ENCODE measurements around the gene DDX20.

Gene DDX20

GRCh38 chr1:111720977-111721786 lies 34.5 kb upstream of the DDX20 start:
- Histone ChIP-seq H3K27me3 (replicated peaks; ENCODE audit: control insufficient read depth, insufficient read depth, low read length, poor library complexity, severe bottlenecking) (no peaks in the 10 kb centered on the region), H3K9me3 (ENCODE audit: control insufficient read depth, low read length) (no peaks in the 10 kb centered on the region), H3K4me1 (ENCODE audit: control insufficient read depth, insufficient read depth, low read length, poor library complexity, severe bottlenecking) (peaks cover 12% of the 10 kb centered on the region), H3K4me3 (ENCODE audit: insufficient read depth, low read depth, low read length, poor library complexity, severe bottlenecking) (no peak overlapping the region), H3K36me3 (ENCODE audit: control insufficient read depth, insufficient read depth, low read length) (peaks cover 5% of the 10 kb centered on the region), H3K27ac (ENCODE audit: insufficient read depth, low read length, poor library complexity, severe bottlenecking) (no peak overlapping the region)
- DNase-seq = no peak

DNA sequence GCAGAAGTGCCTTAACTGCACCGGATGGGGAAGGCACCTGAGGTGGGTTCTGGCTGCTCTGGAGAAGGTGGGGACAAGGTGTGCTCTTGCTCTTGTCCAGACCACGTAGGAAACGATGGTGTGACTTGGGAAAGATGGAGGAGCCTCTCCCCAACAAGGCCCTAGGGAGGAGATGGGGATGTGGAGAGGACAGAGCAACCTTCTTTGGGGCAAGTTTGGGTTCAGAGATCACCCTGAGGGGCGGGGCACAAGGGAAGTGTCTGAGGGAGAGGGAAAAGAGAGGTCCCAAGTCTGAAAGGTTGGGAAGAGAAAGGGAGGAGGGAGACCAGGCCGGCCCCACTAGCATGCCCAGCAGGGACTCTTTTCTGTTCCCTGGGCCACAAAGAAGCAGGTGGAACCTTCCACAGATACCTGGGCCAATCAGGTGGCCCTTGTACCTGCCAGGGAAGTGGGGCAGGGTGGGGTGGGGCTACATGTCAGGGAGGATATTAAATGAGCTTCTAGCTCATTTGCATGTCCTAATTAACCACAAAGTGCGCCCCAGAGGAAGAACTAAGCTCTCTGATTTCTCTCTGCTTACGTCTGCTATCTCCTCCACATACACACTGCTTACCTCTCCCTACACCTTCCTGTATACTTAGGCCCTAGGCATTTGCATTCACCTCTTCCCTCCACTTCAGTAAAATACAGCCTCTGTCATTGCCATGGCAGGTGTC lies 32.5 kb upstream of the DDX20 start:
- Histone ChIP-seq H3K27ac (ENCODE audit: insufficient read depth, low read length, poor library complexity, severe bottlenecking) (peak overlapping the region; percentile 46), H3K9me3 (ENCODE audit: control insufficient read depth, low read length) (no peaks in the 10 kb centered on the region), H3K4me1 (ENCODE audit: control insufficient read depth, insufficient read depth, low read length, poor library complexity, severe bottlenecking) (peaks cover 12% of the 10 kb centered on the region), H3K36me3 (ENCODE audit: control insufficient read depth, insufficient read depth, low read length) (no peaks in the 10 kb centered on the region), H3K27me3 (replicated peaks; ENCODE audit: control insufficient read depth, insufficient read depth, low read length, poor library complexity, severe bottlenecking) (no peaks in the 10 kb centered on the region), H3K4me3 (ENCODE audit: insufficient read depth, low read depth, low read length, poor library complexity, severe bottlenecking) (no peak overlapping the region)
- peak in 2 of 3 donors; percentile 29 to 38 for DNase-seq

- Histone ChIP-seq H3K9me3 (ENCODE audit: control insufficient read depth, low read length) (no peaks in the 10 kb centered on the region), H3K4me1 (ENCODE audit: control insufficient read depth, insufficient read depth, low read length, poor library complexity, severe bottlenecking) (peaks cover 12% of the 10 kb centered on the region), H3K36me3 (ENCODE audit: control insufficient read depth, insufficient read depth, low read length) (no peaks in the 10 kb centered on the region), H3K27me3 (replicated peaks; ENCODE audit: control insufficient read depth, insufficient read depth, low read length, poor library complexity, severe bottlenecking) (no peaks in the 10 kb centered on the region), H3K4me3 (ENCODE audit: insufficient read depth, low read depth, low read length, poor library complexity, severe bottlenecking) (no peak overlapping the region), H3K27ac (ENCODE audit: insufficient read depth, low read length, poor library complexity, severe bottlenecking) (peak overlapping the region; percentile 46)
- DNase-seq = no peak
Measured at GRCh38 chr1:111723871-111724270, 31.8 kb upstream of the DDX20 start.

GRCh38 chr1:111725192-111725591 lies 30.5 kb upstream of the DDX20 start:
- Histone ChIP-seq H3K36me3 (ENCODE audit: control insufficient read depth, insufficient read depth, low read length) (no peaks in the 10 kb centered on the region), H3K4me1 (ENCODE audit: control insufficient read depth, insufficient read depth, low read length, poor library complexity, severe bottlenecking) (peaks cover 12% of the 10 kb centered on the region), H3K9me3 (ENCODE audit: control insufficient read depth, low read length) (no peaks in the 10 kb centered on the region), H3K27me3 (replicated peaks; ENCODE audit: control insufficient read depth, insufficient read depth, low read length, poor library complexity, severe bottlenecking) (no peaks in the 10 kb centered on the region), H3K4me3 (ENCODE audit: insufficient read depth, low read depth, low read length, poor library complexity, severe bottlenecking) (no peak overlapping the region), H3K27ac (ENCODE audit: insufficient read depth, low read length, poor library complexity, severe bottlenecking) (no peak overlapping the region)
- DNase-seq = no peak

- H3K27me3 ChIP-seq (replicated peaks; ENCODE audit: control insufficient read depth, insufficient read depth, low read length, poor library complexity, severe bottlenecking) = no peaks in the 10 kb centered on the region
- H3K4me3 ChIP-seq (ENCODE audit: insufficient read depth, low read depth, low read length, poor library complexity, severe bottlenecking) = no peak overlapping the region
- no peak for DNase-seq
- no peak overlapping the region for H3K27ac ChIP-seq (ENCODE audit: insufficient read depth, low read length, poor library complexity, severe bottlenecking)
- H3K36me3 ChIP-seq (ENCODE audit: control insufficient read depth, insufficient read depth, low read length) = no peaks in the 10 kb centered on the region
- H3K4me1 ChIP-seq (ENCODE audit: control insufficient read depth, insufficient read depth, low read length, poor library complexity, severe bottlenecking) = peaks cover 12% of the 10 kb centered on the region
- no peaks in the 10 kb centered on the region for H3K9me3 ChIP-seq (ENCODE audit: control insufficient read depth, low read length)
Measured at GRCh38 chr1:111727056-111727455, 28.6 kb upstream of the DDX20 start.

- Histone ChIP-seq H3K27ac (ENCODE audit: insufficient read depth, low read length, poor library complexity, severe bottlenecking) (no peak overlapping the region), H3K9me3 (ENCODE audit: control insufficient read depth, low read length) (no peaks in the 10 kb centered on the region), H3K27me3 (replicated peaks; ENCODE audit: control insufficient read depth, insufficient read depth, low read length, poor library complexity, severe bottlenecking) (no peaks in the 10 kb centered on the region), H3K4me3 (ENCODE audit: insufficient read depth, low read depth, low read length, poor library complexity, severe bottlenecking) (no peak overlapping the region), H3K36me3 (ENCODE audit: control insufficient read depth, insufficient read depth, low read length) (no peaks in the 10 kb centered on the region), H3K4me1 (ENCODE audit: control insufficient read depth, insufficient read depth, low read length, poor library complexity, severe bottlenecking) (no peaks in the 10 kb centered on the region)
- DNase-seq = no peak
Measured at GRCh38 chr1:111729271-111729921, 26.3 kb upstream of the DDX20 start.

- H3K27me3 ChIP-seq (replicated peaks; ENCODE audit: control insufficient read depth, insufficient read depth, low read length, poor library complexity, severe bottlenecking) = no peaks in the 10 kb centered on the region
- H3K4me1 ChIP-seq (ENCODE audit: control insufficient read depth, insufficient read depth, low read length, poor library complexity, severe bottlenecking) = no peaks in the 10 kb centered on the region
- no peak overlapping the region for H3K27ac ChIP-seq (ENCODE audit: insufficient read depth, low read length, poor library complexity, severe bottlenecking)
- no peak overlapping the region for H3K4me3 ChIP-seq (ENCODE audit: insufficient read depth, low read depth, low read length, poor library complexity, severe bottlenecking)
- no peaks in the 10 kb centered on the region for H3K36me3 ChIP-seq (ENCODE audit: control insufficient read depth, insufficient read depth, low read length)
- no peak for DNase-seq
- H3K9me3 ChIP-seq (ENCODE audit: control insufficient read depth, low read length) = no peaks in the 10 kb centered on the region
Measured at GRCh38 chr1:111729946-111730681, 25.6 kb upstream of the DDX20 start.

- DNase-seq = no peak
- H3K36me3 ChIP-seq (ENCODE audit: control insufficient read depth, insufficient read depth, low read length) = no peaks in the 10 kb centered on the region
- H3K27ac ChIP-seq (ENCODE audit: insufficient read depth, low read length, poor library complexity, severe bottlenecking) = no peak overlapping the region
- no peak overlapping the region for H3K4me3 ChIP-seq (ENCODE audit: insufficient read depth, low read depth, low read length, poor library complexity, severe bottlenecking)
- H3K4me1 ChIP-seq (ENCODE audit: control insufficient read depth, insufficient read depth, low read length, poor library complexity, severe bottlenecking) = no peaks in the 10 kb centered on the region
- no peaks in the 10 kb centered on the region for H3K27me3 ChIP-seq (replicated peaks; ENCODE audit: control insufficient read depth, insufficient read depth, low read length, poor library complexity, severe bottlenecking)
- H3K9me3 ChIP-seq (ENCODE audit: control insufficient read depth, low read length) = no peaks in the 10 kb centered on the region
Measured at GRCh38 chr1:111730706-111731105, 25.0 kb upstream of the DDX20 start.

DNA sequence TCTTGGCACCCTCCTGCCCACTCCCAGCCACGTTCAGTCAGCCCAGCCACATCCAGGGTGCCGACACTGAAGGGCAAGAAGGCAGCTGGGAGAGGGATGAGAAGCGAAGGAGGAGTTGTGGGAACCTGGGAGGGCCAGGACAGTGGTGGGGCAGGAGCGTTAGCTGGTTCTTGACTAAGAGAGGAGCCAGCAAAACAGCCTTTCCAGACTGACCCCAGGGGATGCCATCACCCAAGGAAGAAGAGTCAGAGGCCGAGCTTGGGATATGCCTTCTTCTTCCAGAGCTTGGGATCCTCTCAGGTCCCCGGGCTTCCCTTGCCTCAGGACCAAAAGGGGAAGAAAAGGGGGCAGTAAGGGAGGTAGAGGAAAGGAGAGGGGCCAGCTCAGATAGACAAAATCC lies 23.7 kb upstream of the DDX20 start:
- no peak overlapping the region for H3K4me3 ChIP-seq (ENCODE audit: insufficient read depth, low read depth, low read length, poor library complexity, severe bottlenecking)
- H3K27me3 ChIP-seq (replicated peaks; ENCODE audit: control insufficient read depth, insufficient read depth, low read length, poor library complexity, severe bottlenecking) = no peaks in the 10 kb centered on the region
- no peak for DNase-seq
- H3K36me3 ChIP-seq (ENCODE audit: control insufficient read depth, insufficient read depth, low read length) = no peaks in the 10 kb centered on the region
- H3K9me3 ChIP-seq (ENCODE audit: control insufficient read depth, low read length) = no peaks in the 10 kb centered on the region
- H3K4me1 ChIP-seq (ENCODE audit: control insufficient read depth, insufficient read depth, low read length, poor library complexity, severe bottlenecking) = no peaks in the 10 kb centered on the region
- H3K27ac ChIP-seq (ENCODE audit: insufficient read depth, low read length, poor library complexity, severe bottlenecking) = no peak overlapping the region

Data from effector memory CD4-positive, alpha-beta T cell (primary cell).